Omental fat pad (tissue), 4 donors: Measurements from ENCODE around the gene IFNL1. TPM values are rescaled to one million over a fixed set of nuclear protein-coding genes. Genes with fewer than 3 reads are reported as not detected.

Source experiments
- ATAC-seq: fragments of 150-250 bp; one replicate; pipeline ENCODE4 v1.9.1; 2016; ENCODE audit warnings: mild to moderate bottlenecking, moderate library complexity; ENCODE audit not compliant: low FRiP score
- DNase-seq: peaks from one replicate; pipeline ENCODE4 v3.0.0-alpha.2; 2019; ENCODE audit warnings: low spot score
- total RNA-seq, 4 donors: library from RNA; depleted of rRNA; stranded (reverse); fragments of >200 nt; gene quantifications; one replicate each; pipeline ENCODE4 v1.1.0, GENCODE V29; 2016
- TF ChIP-seq, protein P1 (sequence below), 3 donors: fragments of 450-650 bp; IDR thresholded peaks; one replicate each; pipeline ENCODE4 v1.5.1; 2016 to 2017; ENCODE audit warnings: antibody characterized with exemption in 3 of 3, mild to moderate bottlenecking in 3 of 3, moderate library complexity in 2 of 3

Gene IFNL1
- total RNA-seq, 4 donors from 2014 or later, result not detected

DNA sequence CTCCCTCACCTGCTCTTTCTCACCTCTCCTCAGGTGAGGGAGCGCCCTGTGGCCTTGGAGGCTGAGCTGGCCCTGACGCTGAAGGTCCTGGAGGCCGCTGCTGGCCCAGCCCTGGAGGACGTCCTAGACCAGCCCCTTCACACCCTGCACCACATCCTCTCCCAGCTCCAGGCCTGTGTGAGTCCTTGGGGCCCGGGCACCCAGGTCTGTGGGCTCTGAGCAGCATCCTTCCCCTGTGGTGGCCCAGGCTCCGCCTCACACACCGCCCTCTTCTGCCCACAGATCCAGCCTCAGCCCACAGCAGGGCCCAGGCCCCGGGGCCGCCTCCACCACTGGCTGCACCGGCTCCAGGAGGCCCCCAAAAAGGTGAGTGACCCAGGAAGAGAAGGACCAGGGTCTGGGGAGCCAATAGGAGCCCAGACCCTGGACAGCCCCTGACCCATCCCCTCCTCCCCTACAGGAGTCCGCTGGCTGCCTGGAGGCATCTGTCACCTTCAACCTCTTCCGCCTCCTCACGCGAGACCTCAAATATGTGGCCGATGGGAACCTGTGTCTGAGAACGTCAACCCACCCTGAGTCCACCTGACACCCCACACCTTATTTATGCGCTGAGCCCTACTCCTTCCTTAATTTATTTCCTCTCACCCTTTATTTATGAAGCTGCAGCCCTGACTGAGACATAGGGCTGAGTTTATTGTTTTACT, 1.9 kb downstream of the IFNL1 start:
- no peak for ATAC-seq
- DNase-seq, result no peak

DNA sequence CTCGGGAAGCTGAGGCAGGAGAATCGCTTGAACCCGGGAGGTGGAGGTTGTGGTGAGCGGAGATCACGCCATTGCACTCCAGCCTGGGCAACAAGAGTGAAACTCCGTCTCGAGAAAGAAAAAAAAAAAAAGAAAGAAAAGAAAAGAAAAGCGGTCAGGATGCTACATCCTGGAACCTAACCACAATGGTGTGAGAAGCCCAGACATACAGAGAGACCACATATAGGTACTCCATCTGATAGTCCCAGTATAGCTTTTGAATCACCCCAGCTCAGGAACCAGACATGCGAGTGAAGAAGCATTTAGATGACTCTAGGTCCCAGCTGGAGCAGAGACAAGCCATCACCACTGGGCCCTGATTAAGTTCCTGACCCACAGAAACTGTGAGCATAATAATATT, 3.2 kb downstream of the IFNL1 start:
- TF ChIP-seq, protein P1, sequence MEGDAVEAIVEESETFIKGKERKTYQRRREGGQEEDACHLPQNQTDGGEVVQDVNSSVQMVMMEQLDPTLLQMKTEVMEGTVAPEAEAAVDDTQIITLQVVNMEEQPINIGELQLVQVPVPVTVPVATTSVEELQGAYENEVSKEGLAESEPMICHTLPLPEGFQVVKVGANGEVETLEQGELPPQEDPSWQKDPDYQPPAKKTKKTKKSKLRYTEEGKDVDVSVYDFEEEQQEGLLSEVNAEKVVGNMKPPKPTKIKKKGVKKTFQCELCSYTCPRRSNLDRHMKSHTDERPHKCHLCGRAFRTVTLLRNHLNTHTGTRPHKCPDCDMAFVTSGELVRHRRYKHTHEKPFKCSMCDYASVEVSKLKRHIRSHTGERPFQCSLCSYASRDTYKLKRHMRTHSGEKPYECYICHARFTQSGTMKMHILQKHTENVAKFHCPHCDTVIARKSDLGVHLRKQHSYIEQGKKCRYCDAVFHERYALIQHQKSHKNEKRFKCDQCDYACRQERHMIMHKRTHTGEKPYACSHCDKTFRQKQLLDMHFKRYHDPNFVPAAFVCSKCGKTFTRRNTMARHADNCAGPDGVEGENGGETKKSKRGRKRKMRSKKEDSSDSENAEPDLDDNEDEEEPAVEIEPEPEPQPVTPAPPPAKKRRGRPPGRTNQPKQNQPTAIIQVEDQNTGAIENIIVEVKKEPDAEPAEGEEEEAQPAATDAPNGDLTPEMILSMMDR (IDR thresholded peaks at IDR 0.05), result no peak
- DNase-seq, result no peak
- no peak for ATAC-seq

More for the DNA sequence above, 1.9 kb downstream of the IFNL1 start:
- TF ChIP-seq, protein P1 (IDR thresholded peaks at IDR 0.05), result no peak

DNA sequence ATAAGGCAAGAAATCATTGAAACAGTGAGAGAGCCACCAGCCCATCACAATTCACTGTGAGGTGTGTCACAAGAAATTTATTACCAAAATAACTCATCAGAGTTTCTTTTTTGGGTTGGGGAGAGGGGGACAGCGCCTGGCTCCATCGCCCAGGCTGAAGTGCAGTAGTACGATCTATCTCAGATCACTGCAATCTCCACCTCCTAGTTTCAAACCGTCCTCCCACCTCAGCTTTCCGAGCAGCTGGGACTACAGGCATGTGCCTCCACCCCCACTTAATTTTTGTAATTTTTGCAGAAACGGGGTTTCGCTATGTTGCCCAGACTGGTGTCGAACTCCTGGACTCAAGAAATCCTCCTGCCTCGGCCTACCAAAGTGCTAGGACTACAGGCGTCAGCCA, 3.6 kb downstream of the IFNL1 start:
- DNase-seq, result no peak
- TF ChIP-seq, protein P1 (IDR thresholded peaks at IDR 0.05), result no peak
- no peak for ATAC-seq

DNA sequence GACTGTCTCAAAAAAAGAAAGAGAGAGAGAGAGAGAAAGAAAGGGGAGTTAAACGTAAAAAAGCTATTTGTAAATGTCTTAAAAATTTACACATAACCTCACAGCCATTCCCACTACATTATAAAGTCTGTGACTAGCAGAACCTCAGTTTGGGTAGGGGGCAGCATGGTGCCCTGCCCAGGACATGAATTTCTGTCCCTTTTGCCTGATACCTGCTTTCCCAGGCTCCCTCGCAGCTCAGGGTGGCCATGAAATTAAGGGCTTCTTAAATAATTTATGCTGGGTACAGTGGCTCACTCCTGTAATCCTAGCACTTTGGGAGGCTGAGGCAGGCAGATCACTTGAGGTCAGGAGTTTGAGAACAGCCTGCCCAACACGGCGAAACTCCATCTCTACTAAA, 4.8 kb downstream of the IFNL1 start:
- ATAC-seq (no peak), DNase-seq (no peak)
- TF ChIP-seq, protein P1 (IDR thresholded peaks at IDR 0.05), result no peak

DNA sequence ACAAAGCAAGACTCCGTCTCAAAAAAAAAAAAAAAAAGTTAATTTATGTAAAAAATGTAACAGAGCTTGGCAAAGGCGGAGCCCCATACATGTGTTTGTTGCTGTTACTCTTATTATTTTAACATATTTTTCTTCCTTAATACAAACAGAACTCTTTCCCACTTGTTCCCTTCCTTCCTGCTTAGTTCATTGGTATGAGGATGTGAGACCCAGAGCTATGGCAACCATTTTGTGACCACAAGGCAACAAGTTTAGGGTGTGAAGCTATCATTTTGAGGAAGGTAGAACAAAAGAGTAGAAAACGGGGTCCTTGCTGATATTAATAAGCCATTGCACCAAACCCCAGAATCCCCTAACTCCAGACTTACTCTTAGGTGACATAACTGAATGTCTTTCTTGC, 5.4 kb downstream of the IFNL1 start:
- no peak for ATAC-seq
- DNase-seq, result no peak
- TF ChIP-seq, protein P1 (IDR thresholded peaks at IDR 0.05), result no peak

DNA sequence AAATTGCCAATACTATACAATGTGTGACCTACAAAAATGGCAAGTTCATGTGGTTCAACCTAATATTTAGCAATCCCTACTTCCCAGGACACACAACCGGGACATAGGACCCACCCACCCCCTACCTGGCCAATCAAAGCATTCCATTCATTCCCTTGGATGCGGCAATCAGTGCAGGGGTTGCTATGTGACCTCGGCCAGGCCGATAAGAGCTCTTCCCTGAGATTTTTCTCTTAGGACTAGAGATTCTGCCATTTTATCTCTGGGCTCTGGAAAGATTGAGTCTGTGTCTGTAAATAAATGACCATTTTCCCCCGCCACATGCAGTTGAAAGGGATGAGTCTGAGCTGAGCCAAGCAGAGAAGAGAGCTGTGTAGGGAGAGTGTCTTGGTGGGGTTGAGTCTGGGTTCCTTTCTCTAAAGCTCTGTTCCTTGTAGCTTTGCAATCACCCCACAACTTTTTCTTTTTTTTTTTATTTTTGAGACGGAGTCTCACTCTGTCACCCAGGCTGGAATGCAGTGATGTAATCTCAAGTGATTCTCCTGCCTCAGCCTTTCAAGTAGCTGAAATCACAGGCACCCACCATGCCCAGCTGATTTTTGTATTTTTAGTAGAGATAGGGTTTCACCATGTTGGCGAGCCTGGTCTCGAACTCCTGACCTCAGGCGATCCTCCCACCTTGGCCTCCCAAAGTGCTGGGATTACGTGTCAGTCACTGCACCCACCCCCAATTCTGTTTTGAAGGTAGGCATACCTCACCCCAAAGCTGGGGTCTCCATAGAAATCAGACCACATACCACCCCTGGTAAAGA, 7.4 kb downstream of the IFNL1 start:
- TF ChIP-seq, protein P1 (IDR thresholded peaks at IDR 0.05), result no peak
- ATAC-seq, result no peak
- DNase-seq, result no peak

DNA sequence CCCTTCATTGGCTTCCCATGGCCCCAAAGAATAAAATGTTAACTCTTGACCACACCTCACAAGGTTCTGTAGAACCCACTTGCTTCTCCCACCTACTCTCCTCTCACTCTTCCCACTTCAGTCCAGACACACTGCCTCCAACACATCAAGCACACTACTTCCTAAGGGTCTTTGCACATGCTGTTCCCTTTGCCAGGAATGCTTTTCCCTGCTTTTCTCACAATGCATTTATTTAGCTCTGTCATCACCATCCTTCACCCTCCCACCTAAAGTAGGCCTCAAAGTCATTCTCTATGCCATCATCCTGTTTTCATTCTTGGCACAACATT, 7.9 kb downstream of the IFNL1 start:
- no peak for DNase-seq
- ATAC-seq, result no peak

More for the DNA sequence above, 7.9 kb downstream of the IFNL1 start:
- TF ChIP-seq, protein P1 (IDR thresholded peaks at IDR 0.05), result no peak
